Measurements from ENCODE around the gene PRXL2C. TPM values are rescaled to one million over a fixed set of nuclear protein-coding genes. Genes with fewer than 3 reads are reported as not detected.
"Not testable (repeated sequence)": the region's sequence is repeated elsewhere in the genome, so short reads cannot be mapped to it uniquely, and the experiment has no call there.

PRXL2C gene
- total RNA-seq, 2 donors from 2014 or later = 25.9 to 28.9 TPM

GRCh38 chr9:96617439-96618185 is 37.5 kb downstream of the PRXL2C start:
- intact Hi-C loops (cut with DNase I) = no loop called here
- DNase-seq (ENCODE audit: low spot score) = no peak

GRCh38 chr9:96616817-96617438 is 38.2 kb downstream of the PRXL2C start:
- DNase-seq (ENCODE audit: low spot score) = no peak
- intact Hi-C loops (cut with DNase I) = no loop called here

- intact Hi-C loops (cut with DNase I) = no loop called here
These were observed 39.7 kb downstream of the PRXL2C start for GRCh38 chr9:96615411-96615810.

GRCh38 chr9:96614664-96615063 is 40.5 kb downstream of the PRXL2C start:
- intact Hi-C loops (cut with DNase I); DNase-seq (ENCODE audit: low spot score): not testable (repeated sequence)

More at GRCh38 chr9:96615411-96615810, 39.7 kb downstream of the PRXL2C start:
- no peak for DNase-seq (ENCODE audit: low spot score)

GRCh38 chr9:96612966-96613589 is 42.0 kb downstream of the PRXL2C start:
- DNase-seq (ENCODE audit: low spot score) = no peak
- intact Hi-C loops (cut with DNase I) = no loop called here

- intact Hi-C loops (cut with DNase I) = no loop called here
- DNase-seq (ENCODE audit: low spot score) = no peak
These were observed 42.8 kb downstream of the PRXL2C start for GRCh38 chr9:96612105-96612965.

GRCh38 chr9:96611302-96611701 is 43.8 kb downstream of the PRXL2C start:
- no peak for DNase-seq (ENCODE audit: low spot score)
- intact Hi-C loops (cut with DNase I) = no loop called here

- intact Hi-C loops (cut with DNase I) = no loop called here
- no peak for DNase-seq (ENCODE audit: low spot score)
These were observed 45.4 kb downstream of the PRXL2C start for GRCh38 chr9:96609732-96610131.

- intact Hi-C loops (cut with DNase I) = no loop called here
- DNase-seq (ENCODE audit: low spot score) = no peak
These were observed 47.1 kb downstream of the PRXL2C start for GRCh38 chr9:96607971-96608370.

- DNase-seq (ENCODE audit: low spot score) = no peak
- intact Hi-C loops (cut with DNase I) = no loop called here
These were observed 49.8 kb downstream of the PRXL2C start for GRCh38 chr9:96605328-96605727.

- no peak for DNase-seq (ENCODE audit: low spot score)
- intact Hi-C loops (cut with DNase I) = no loop called here
These were observed 51.2 kb downstream of the PRXL2C start for GRCh38 chr9:96604004-96604319.

- no peak for DNase-seq (ENCODE audit: low spot score)
- intact Hi-C loops (cut with DNase I) = loop anchor here in 1 of 2 donors (2.0 kb wide), 1 partner anchor 41 kb away; no protein-coding TSS in a partner anchor
These were observed 51.7 kb downstream of the PRXL2C start for GRCh38 chr9:96603305-96604003.

- no peak for DNase-seq (ENCODE audit: low spot score)
- intact Hi-C loops (cut with DNase I) = no loop called here
These were observed 55.8 kb downstream of the PRXL2C start for GRCh38 chr9:96599298-96599697.

GRCh38 chr9:96596601-96597111 is 58.5 kb downstream of the PRXL2C start:
- no peak for DNase-seq (ENCODE audit: low spot score)
- intact Hi-C loops (cut with DNase I) = loop anchor here in 1 of 2 donors (1.0 kb wide), 1 partner anchor 8 kb away; no protein-coding TSS in a partner anchor

Other genes with a start within 250 kb of the PRXL2C start
- gene ZNF367, start 236.9 kb downstream of the PRXL2C start, total RNA-seq = 1 to 10 TPM; 1.1 to 2.3 TPM
- 10 to 100 TPM; 30.9 to 37.4 TPM for gene HABP4, start 205.1 kb downstream of the PRXL2C start, total RNA-seq
- gene CDC14B, start 35.5 kb downstream of the PRXL2C start, total RNA-seq = 10 to 100 TPM; 24.4 to 31.2 TPM
- gene ZNF510, start 122.8 kb upstream of the PRXL2C start, total RNA-seq = 10 to 100 TPM; 11.4 to 12.4 TPM
- 1 to 10 TPM; 5.8 to 6.4 TPM for gene ZNF782, start 199.2 kb upstream of the PRXL2C start, total RNA-seq